ENCODE measurements around the gene CSMD2. TPM values are rescaled to one million over a fixed set of nuclear protein-coding genes. Genes with fewer than 3 reads are reported as not detected.

Gene CSMD2
- total RNA-seq, 1 donor from 2014 or later, result 0.98 TPM

- H3K4me3 ChIP-seq (ENCODE audit: low read depth, low read length), result no peak overlapping the region
- TF ChIP-seq, protein P1, sequence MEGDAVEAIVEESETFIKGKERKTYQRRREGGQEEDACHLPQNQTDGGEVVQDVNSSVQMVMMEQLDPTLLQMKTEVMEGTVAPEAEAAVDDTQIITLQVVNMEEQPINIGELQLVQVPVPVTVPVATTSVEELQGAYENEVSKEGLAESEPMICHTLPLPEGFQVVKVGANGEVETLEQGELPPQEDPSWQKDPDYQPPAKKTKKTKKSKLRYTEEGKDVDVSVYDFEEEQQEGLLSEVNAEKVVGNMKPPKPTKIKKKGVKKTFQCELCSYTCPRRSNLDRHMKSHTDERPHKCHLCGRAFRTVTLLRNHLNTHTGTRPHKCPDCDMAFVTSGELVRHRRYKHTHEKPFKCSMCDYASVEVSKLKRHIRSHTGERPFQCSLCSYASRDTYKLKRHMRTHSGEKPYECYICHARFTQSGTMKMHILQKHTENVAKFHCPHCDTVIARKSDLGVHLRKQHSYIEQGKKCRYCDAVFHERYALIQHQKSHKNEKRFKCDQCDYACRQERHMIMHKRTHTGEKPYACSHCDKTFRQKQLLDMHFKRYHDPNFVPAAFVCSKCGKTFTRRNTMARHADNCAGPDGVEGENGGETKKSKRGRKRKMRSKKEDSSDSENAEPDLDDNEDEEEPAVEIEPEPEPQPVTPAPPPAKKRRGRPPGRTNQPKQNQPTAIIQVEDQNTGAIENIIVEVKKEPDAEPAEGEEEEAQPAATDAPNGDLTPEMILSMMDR (conservative IDR thresholded peaks at IDR 0.05; ENCODE audit: low read depth, low read length), result no peak
- DNase-seq (ENCODE audit: low read depth), result no peak
Measured at GRCh38 chr1:33988161-33988560, 176.9 kb downstream of the CSMD2 start.

- H3K4me3 ChIP-seq (ENCODE audit: low read depth, low read length), result no peak overlapping the region
- TF ChIP-seq, protein P1 (conservative IDR thresholded peaks at IDR 0.05; ENCODE audit: low read depth, low read length), result no peak
- peak; percentile 20 for DNase-seq (ENCODE audit: low read depth)
Measured at GRCh38 chr1:33986390-33987095, 178.5 kb downstream of the CSMD2 start.

DNA sequence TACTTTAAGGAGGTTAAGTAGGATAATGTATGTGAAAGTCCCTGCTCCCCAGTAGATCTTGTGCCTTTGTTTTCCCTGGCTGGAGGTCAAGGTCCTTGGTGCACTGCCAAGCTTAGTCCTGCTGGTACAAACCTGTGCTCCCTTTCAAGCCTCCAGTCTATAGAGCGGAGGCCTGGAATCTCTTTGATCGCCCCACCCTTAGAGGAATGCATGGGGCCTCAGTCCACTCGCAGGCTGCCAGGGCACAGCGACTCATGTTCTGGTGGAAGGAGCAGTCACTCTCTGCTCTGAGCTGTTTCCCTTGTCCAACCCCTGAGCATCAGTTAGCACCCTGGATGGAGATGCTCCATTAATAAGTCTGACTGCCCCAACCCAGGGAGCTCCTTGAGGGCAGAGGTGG, 179.4 kb downstream of the CSMD2 start:
- no peak overlapping the region for H3K4me3 ChIP-seq (ENCODE audit: low read depth, low read length)
- DNase-seq (ENCODE audit: low read depth), result no peak
- TF ChIP-seq, protein P1 (conservative IDR thresholded peaks at IDR 0.05; ENCODE audit: low read depth, low read length), result no peak

DNA sequence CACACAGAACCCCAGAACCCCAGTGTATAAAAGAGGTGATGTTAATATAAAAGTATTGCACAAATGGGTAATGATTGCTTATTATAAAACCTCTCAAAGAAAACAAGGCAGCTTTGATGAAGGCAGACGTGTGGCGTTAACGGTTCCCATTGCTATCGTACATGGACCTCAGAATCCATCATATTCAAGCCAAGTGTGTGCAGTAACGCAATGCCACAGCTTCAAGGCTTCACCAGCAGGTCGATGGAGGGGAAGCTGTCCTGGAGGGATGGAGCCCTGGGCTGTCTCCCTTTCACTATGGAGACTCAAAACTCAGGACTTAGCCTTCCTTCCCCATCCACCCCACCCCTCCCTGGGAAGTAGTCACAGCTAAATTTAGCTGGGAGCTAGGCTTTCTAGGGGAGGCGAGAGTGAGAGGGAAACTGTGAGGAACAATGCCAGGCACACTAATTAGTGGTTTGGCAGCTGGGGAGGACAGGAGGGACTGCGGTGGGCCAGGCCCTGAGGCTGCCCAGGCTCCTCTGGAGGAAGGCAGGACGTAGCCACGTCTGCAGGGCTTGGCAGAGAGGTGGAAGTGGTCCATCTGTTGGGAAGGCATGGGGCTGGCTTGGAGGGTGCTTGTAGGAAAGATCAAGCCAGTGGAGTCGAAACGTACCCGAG, 180.0 kb downstream of the CSMD2 start:
- H3K4me3 ChIP-seq (ENCODE audit: low read depth, low read length), result no peak overlapping the region
- no peak for DNase-seq (ENCODE audit: low read depth)
- TF ChIP-seq, protein P1 (conservative IDR thresholded peaks at IDR 0.05; ENCODE audit: low read depth, low read length), result no peak

- no peak for DNase-seq (ENCODE audit: low read depth)
- TF ChIP-seq, protein P1 (conservative IDR thresholded peaks at IDR 0.05; ENCODE audit: low read depth, low read length), result no peak
- H3K4me3 ChIP-seq (ENCODE audit: low read depth, low read length), result no peak overlapping the region
Measured at GRCh38 chr1:33982419-33982818, 182.6 kb downstream of the CSMD2 start.

DNA sequence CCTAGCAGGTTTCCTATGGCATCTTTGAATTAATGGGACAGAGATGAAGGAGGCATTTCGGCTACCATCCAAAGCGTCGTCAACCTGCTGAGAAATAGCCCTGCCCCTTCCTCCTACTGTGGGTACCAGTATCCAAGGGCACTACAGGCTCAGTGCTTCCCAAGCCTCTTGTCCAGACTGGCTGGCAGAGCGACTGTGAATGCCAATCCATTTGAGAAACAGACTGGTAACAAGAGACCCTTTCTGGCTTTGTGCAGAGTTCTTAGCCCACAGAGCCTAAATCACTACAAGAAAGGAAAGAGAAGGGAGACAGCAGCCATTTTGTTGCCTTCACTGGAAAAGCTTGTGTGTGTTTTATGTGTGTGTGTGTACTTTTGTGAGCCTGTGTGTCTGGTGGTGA, 185.7 kb downstream of the CSMD2 start:
- DNase-seq (ENCODE audit: low read depth), result no peak
- H3K4me3 ChIP-seq (ENCODE audit: low read depth, low read length), result no peak overlapping the region
- TF ChIP-seq, protein P1 (conservative IDR thresholded peaks at IDR 0.05; ENCODE audit: low read depth, low read length), result no peak
